ENCODE data around the gene RNF157. TPM values are rescaled to one million over a fixed set of nuclear protein-coding genes. Genes with fewer than 3 reads are reported as not detected.

RNF157 gene
- total and polyA plus RNA-seq, 8 donors = 0.79 to 11.1 (median 8.2) TPM

- Histone ChIP-seq H3K27ac (no peak overlapping the region), H3K36me3 (no peaks in the 10 kb centered on the region), H3K4me1 (peaks cover 0 to 3% of the 10 kb centered on the region in 2 donors), H3K27me3 (no peaks in the 10 kb centered on the region), H3K9me3 (no peaks in the 10 kb centered on the region), H3K4me3 (no peak overlapping the region)
- DNase-seq (no peak), ATAC-seq (no peak)
- intact Hi-C loops (cut with DNase I) = no loop called here
- TF ChIP-seq, protein P1, sequence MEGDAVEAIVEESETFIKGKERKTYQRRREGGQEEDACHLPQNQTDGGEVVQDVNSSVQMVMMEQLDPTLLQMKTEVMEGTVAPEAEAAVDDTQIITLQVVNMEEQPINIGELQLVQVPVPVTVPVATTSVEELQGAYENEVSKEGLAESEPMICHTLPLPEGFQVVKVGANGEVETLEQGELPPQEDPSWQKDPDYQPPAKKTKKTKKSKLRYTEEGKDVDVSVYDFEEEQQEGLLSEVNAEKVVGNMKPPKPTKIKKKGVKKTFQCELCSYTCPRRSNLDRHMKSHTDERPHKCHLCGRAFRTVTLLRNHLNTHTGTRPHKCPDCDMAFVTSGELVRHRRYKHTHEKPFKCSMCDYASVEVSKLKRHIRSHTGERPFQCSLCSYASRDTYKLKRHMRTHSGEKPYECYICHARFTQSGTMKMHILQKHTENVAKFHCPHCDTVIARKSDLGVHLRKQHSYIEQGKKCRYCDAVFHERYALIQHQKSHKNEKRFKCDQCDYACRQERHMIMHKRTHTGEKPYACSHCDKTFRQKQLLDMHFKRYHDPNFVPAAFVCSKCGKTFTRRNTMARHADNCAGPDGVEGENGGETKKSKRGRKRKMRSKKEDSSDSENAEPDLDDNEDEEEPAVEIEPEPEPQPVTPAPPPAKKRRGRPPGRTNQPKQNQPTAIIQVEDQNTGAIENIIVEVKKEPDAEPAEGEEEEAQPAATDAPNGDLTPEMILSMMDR (IDR thresholded peaks at IDR 0.05) = no peak
Measured at GRCh38 chr17:76196675-76197074, 43.6 kb downstream of the RNF157 start.

DNA sequence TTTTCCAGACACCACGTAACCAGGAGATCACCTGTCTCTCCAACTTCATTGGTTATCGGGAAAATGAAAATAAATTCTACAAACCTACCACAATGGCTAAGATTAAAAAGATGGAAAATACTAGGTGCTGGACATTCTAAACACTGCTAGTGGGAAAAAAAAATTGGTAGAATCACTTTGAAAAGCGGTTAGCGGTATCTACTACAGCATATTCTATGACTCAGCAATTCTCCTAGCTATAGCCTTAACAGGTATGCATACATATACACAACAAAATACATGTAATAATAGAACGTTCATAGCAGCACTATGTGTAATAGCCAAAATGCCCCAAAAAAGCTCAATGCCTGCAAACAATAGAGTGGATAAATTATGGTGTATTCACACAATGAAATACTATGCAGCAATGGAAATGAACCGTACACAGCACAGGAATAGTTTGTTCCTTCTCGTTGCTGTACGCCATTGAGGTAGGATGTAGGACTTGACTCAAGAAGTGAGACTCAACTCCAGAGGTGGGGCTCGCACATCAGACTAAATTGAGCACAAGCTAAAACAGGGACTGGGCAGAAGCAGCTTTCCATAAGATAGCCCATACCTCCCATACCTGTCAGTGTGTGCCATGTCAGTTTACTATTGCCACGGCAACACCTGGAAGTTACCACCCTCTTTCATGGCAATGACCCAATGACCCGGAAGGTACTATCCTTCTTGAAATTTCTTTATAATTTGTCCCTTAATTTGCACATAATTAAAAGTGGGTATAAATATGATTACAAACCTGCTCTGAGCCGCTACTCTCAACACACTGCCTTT lies 44.8 kb downstream of the RNF157 start:
- Histone ChIP-seq H3K4me1 (peaks cover 0 to 3% of the 10 kb centered on the region in 2 donors), H3K27ac (no peak overlapping the region), H3K36me3 (no peaks in the 10 kb centered on the region), H3K27me3 (no peaks in the 10 kb centered on the region), H3K9me3 (no peaks in the 10 kb centered on the region), H3K4me3 (no peak overlapping the region)
- ATAC-seq (no peak), DNase-seq (no peak)
- TF ChIP-seq, protein P1 (IDR thresholded peaks at IDR 0.05) = no peak
- intact Hi-C loops (cut with DNase I) = no loop called here

DNA sequence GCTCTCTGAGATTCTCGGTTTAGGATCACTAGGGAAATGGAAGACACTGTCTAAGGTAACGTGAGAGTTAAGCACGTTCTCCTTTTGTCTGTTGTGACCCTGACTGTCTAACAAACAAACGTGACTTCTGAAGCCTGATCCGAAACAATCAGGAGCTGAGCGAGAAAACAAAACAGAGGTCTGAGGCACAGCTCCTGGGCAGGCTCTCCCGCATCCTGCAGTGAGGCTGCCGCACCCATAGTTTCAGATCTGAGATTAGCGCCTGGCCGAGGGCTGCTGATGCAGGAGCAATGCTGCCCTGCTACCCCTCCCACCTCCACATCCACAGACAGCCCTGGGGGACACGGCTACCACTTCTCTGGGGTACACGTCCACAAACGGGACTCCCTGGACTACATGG lies 46.7 kb downstream of the RNF157 start:
- H3K4me3 ChIP-seq = no peak overlapping the region
- no peaks in the 10 kb centered on the region for H3K36me3 ChIP-seq
- H3K27me3 ChIP-seq = no peaks in the 10 kb centered on the region
- H3K9me3 ChIP-seq = no peaks in the 10 kb centered on the region
- TF ChIP-seq, protein P1 (IDR thresholded peaks at IDR 0.05) = no peak
- no peak for DNase-seq
- H3K4me1 ChIP-seq = peaks cover 0 to 3% of the 10 kb centered on the region in 2 donors
- no peak for ATAC-seq
- H3K27ac ChIP-seq = no peak overlapping the region
- intact Hi-C loops (cut with DNase I) = no loop called here

- peaks cover 0 to 3% of the 10 kb centered on the region in 2 donors for H3K4me1 ChIP-seq
- TF ChIP-seq, protein P1 (IDR thresholded peaks at IDR 0.05) = no peak
- no peak overlapping the region for H3K27ac ChIP-seq
- no peak overlapping the region for H3K4me3 ChIP-seq
- DNase-seq = peak in 1 of 4 donors; percentile 37
- no peaks in the 10 kb centered on the region for H3K36me3 ChIP-seq
- intact Hi-C loops (cut with DNase I) = no loop called here
- no peaks in the 10 kb centered on the region for H3K27me3 ChIP-seq
- ATAC-seq = no peak
- H3K9me3 ChIP-seq = no peaks in the 10 kb centered on the region
Measured at GRCh38 chr17:76191896-76192295, 48.4 kb downstream of the RNF157 start.

GRCh38 chr17:76189741-76190140 lies 50.6 kb downstream of the RNF157 start:
- DNase-seq = no peak
- ATAC-seq = no peak
- TF ChIP-seq, protein P1 (IDR thresholded peaks at IDR 0.05) = no peak
- Histone ChIP-seq H3K27ac (no peak overlapping the region), H3K4me1 (peaks cover 0 to 3% of the 10 kb centered on the region in 2 donors), H3K9me3 (no peaks in the 10 kb centered on the region), H3K4me3 (no peak overlapping the region), H3K36me3 (no peaks in the 10 kb centered on the region), H3K27me3 (no peaks in the 10 kb centered on the region)
- intact Hi-C loops (cut with DNase I) = no loop called here
